Esophagus muscularis mucosa (tissue), 4 donors: ENCODE measurements around the gene TBC1D21.

ENCODE experiments used
- CTCF ChIP-seq, 3 experiments: fragments of 200-600 bp in 2 of 3; fragments of 450-650 bp in 1 of 3; sonication (generic) in 2 of 3; IDR thresholded peaks; one replicate each; pipeline ENCODE4 v1.5.1; 2017 to 2019; ENCODE audit warnings: antibody characterized with exemption in 3 of 3, mild to moderate bottlenecking in 2 of 3, moderate library complexity in 1 of 3
- EP300 ChIP-seq: sonication (generic); formaldehyde crosslinking; IDR thresholded peaks from one replicate; pipeline ENCODE4 v1.6.1; 2017; ENCODE audit warnings: antibody characterized with exemption
- POLR2A ChIP-seq: fragments of 450-650 bp; IDR thresholded peaks from one replicate; pipeline ENCODE4 v1.6.1; 2017; ENCODE audit warnings: antibody characterized with exemption, moderate library complexity, mild to moderate bottlenecking, low read depth
- POLR2AphosphoS5 ChIP-seq, 2 donors: sonication (generic); formaldehyde crosslinking; IDR thresholded peaks; one replicate each; pipeline ENCODE4 v1.6.1; 2017; ENCODE audit warnings: antibody characterized with exemption in 2 of 2

GRCh38 chr15:73888224-73889041 lies 15.1 kb downstream of the TBC1D21 start:
- TF ChIP-seq CTCF (IDR thresholded peaks at IDR 0.05) = no peak
- TF ChIP-seq EP300 = no peak
- no peak for TF ChIP-seq POLR2A
- TF ChIP-seq POLR2AphosphoS5 (IDR thresholded peaks at IDR 0.05) = no peak
